IMR-90 (cell line): ENCODE measurements around the gene TTC39C. TPM values are rescaled to one million over a fixed set of nuclear protein-coding genes. Genes with fewer than 3 reads are reported as not detected.

Experiments
- ATAC-seq: fragments of 200-7000 bp; cut with Tn5 transposase; 2 replicates; pipeline ENCODE4 v1.9.1; 2020; ENCODE audit warnings: low read depth, mild to moderate bottlenecking, moderate library complexity
- BruUV-seq: library from RNA; stranded (reverse); fragments of 400-500 nt; replicated peaks from 2 replicates; lab custom pipeline; 2021; lab: Mats Ljungman, UMichigan
- CTCF ChIA-PET: fragments of 300-600 bp; formaldehyde crosslinking; extraction: SDS; loops from one replicate; lab custom pipeline; 2021; ENCODE audit warnings: antibody characterized with exemption; lab: Yijun Ruan, JAX
- POLR2A ChIA-PET: fragments of 300-600 bp; sonication (Branson Sonifier 250); formaldehyde crosslinking; loops from one replicate; lab custom pipeline; 2022; ENCODE audit warnings: antibody characterized with exemption; ENCODE audit not compliant: unreplicated experiment; lab: Charles Lee
- DNase-seq: peaks from one replicate; pipeline ENCODE4 v3.0.0; 2013
- H2AFZ ChIP-seq: replicated peaks from 2 replicates; pipeline ENCODE3; 2013; ENCODE audit warnings: low read length, mild to moderate bottlenecking; ENCODE audit not compliant: poor library complexity
- H2AK5ac ChIP-seq: 2 replicates; pipeline ENCODE4 v1.6.1; 2013; ENCODE audit warnings: low read depth, low read length, inconsistent platforms
- H2AK9ac ChIP-seq: replicated peaks from 2 replicates; pipeline ENCODE3; 2013; ENCODE audit warnings: mild to moderate bottlenecking, low read depth, low read length, moderate library complexity; ENCODE audit not compliant: poor library complexity
- H2BK120ac ChIP-seq: 2 replicates; pipeline ENCODE4 v1.6.1; 2013; ENCODE audit warnings: low read depth, low read length, inconsistent platforms
- H2BK15ac ChIP-seq: 3 replicates; pipeline ENCODE4 v1.6.1; 2013; ENCODE audit warnings: low read depth, low read length, inconsistent platforms
- H2BK20ac ChIP-seq: 2 replicates; pipeline ENCODE4 v1.6.1; 2013; ENCODE audit warnings: low read depth, mild to moderate bottlenecking, inconsistent platforms, low read length, moderate library complexity
- H2BK5ac ChIP-seq: 2 replicates; pipeline ENCODE4 v1.6.1; 2013; ENCODE audit warnings: mild to moderate bottlenecking, low read depth, low read length, inconsistent platforms; ENCODE audit not compliant: poor library complexity, severe bottlenecking
- H3K14ac ChIP-seq: replicated peaks from 2 replicates; pipeline ENCODE4 v1.6.1; 2013; ENCODE audit warnings: low read depth, low read length, inconsistent platforms
- H3K18ac ChIP-seq: 2 replicates; pipeline ENCODE4 v1.6.1; 2013; ENCODE audit warnings: low read depth, low read length, control low read depth
- H3K23ac ChIP-seq: 2 replicates; pipeline ENCODE4 v1.6.1; 2013; ENCODE audit warnings: low read depth, low read length, inconsistent platforms
- H3K27ac ChIP-seq: 2 replicates; pipeline ENCODE4 v1.5.1; 2013; ENCODE audit warnings: mild to moderate bottlenecking, control low read depth, low read length; ENCODE audit not compliant: insufficient read depth
- H3K27me3 ChIP-seq: 2 replicates; pipeline ENCODE4 v1.6.1; 2013; ENCODE audit warnings: low read length; ENCODE audit not compliant: control insufficient read depth, insufficient read depth
- H3K36me3 ChIP-seq: 2 replicates; pipeline ENCODE4 v1.6.1; 2013; ENCODE audit warnings: low read length, mixed read lengths; ENCODE audit not compliant: control insufficient read depth, insufficient read depth
- H3K4ac ChIP-seq: 2 replicates; pipeline ENCODE4 v1.6.1; 2013; ENCODE audit warnings: low read depth, low read length, inconsistent platforms
- H3K4me1 ChIP-seq: 2 replicates; pipeline ENCODE4 v1.6.1; 2013; ENCODE audit warnings: low read length, mixed read lengths; ENCODE audit not compliant: control insufficient read depth, insufficient read depth
- H3K4me2 ChIP-seq: 2 replicates; pipeline ENCODE4 v1.6.1; 2013; ENCODE audit warnings: low read depth, mild to moderate bottlenecking, control low read depth, low read length, moderate library complexity
- H3K4me3 ChIP-seq: 2 replicates; pipeline ENCODE4 v1.5.1; 2013; ENCODE audit warnings: low read depth, mild to moderate bottlenecking, control low read depth, low read length, moderate library complexity; ENCODE audit not compliant: insufficient read depth
- H3K56ac ChIP-seq: 2 replicates; pipeline ENCODE4 v1.6.1; 2013; ENCODE audit warnings: low read length, inconsistent platforms; ENCODE audit not compliant: insufficient read depth; ENCODE audit errors: extremely low read depth
- H3K79me1 ChIP-seq, 2 experiments: 2 replicates each; pipeline ENCODE4 v1.6.1; 2013; ENCODE audit warnings: low read length in 2 of 2, inconsistent platforms in 1 of 2, low read depth in 1 of 2
- H3K9ac ChIP-seq: 2 replicates; pipeline ENCODE4 v1.6.1; 2013; ENCODE audit warnings: low read depth, low read length, control low read depth
- H3K9me1 ChIP-seq: 2 replicates; pipeline ENCODE4 v1.6.1; 2013; ENCODE audit warnings: low read length, inconsistent platforms; ENCODE audit not compliant: insufficient read depth
- H3K9me3 ChIP-seq: 2 replicates; pipeline ENCODE4 v1.6.1; 2013; ENCODE audit warnings: low read length; ENCODE audit not compliant: control insufficient read depth, insufficient read depth
- H4K20me1 ChIP-seq: 2 replicates; pipeline ENCODE4 v1.6.1; 2013; ENCODE audit warnings: low read length, inconsistent platforms; ENCODE audit not compliant: insufficient read depth
- H4K5ac ChIP-seq: 2 replicates; pipeline ENCODE4 v1.6.1; 2013; ENCODE audit warnings: mild to moderate bottlenecking, low read depth, low read length, control low read depth
- H4K8ac ChIP-seq, 2 experiments: 2 replicates each; pipeline ENCODE4 v1.6.1; 2013; ENCODE audit warnings: low read depth in 2 of 2, low read length in 2 of 2, control low read depth in 1 of 2, inconsistent platforms in 1 of 2
- H4K91ac ChIP-seq: 2 replicates; pipeline ENCODE4 v1.6.1; 2013; ENCODE audit warnings: low read depth, low read length, inconsistent platforms; ENCODE audit not compliant: insufficient read depth
- BHLHE40 ChIP-seq: fragments of 150-350 bp; IDR thresholded peaks from 2 replicates; pipeline ENCODE4 v1.6.1; 2016; ENCODE audit warnings: mild to moderate bottlenecking, low read depth, low read length
- CEBPB ChIP-seq: IDR thresholded peaks from 2 replicates; pipeline ENCODE4 v1.6.1; 2012; ENCODE audit warnings: low read depth, low read length, improper control_type of control experiment
- CHD1 ChIP-seq: IDR thresholded peaks from 2 replicates; pipeline ENCODE4 v1.6.1; 2012; ENCODE audit warnings: low read depth, low read length, improper control_type of control experiment
- FOS ChIP-seq: fragments of 150-350 bp; IDR thresholded peaks from 2 replicates; pipeline ENCODE4 v1.6.1; 2016; ENCODE audit warnings: low read depth, low read length
- MAFK ChIP-seq: IDR thresholded peaks from 2 replicates; pipeline ENCODE4 v1.6.1; 2012; ENCODE audit warnings: low read depth, low read length, improper control_type of control experiment
- MAZ ChIP-seq: IDR thresholded peaks from 2 replicates; pipeline ENCODE4 v1.6.1; 2012; ENCODE audit warnings: low read depth, mild to moderate bottlenecking, low read length, improper control_type of control experiment, moderate library complexity, borderline replicate concordance
- MXI1 ChIP-seq: IDR thresholded peaks from 2 replicates; pipeline ENCODE4 v1.6.1; 2012; ENCODE audit warnings: low read depth, mild to moderate bottlenecking, low read length, moderate library complexity, borderline replicate concordance
- POLR2A ChIP-seq: IDR thresholded peaks from 2 replicates; pipeline ENCODE4 v1.6.1; 2012; ENCODE audit warnings: mild to moderate bottlenecking, low read depth, low read length
- RAD21 ChIP-seq: IDR thresholded peaks from 2 replicates; pipeline ENCODE4 v1.6.1; 2012; ENCODE audit warnings: low read length, improper control_type of control experiment
- RCOR1 ChIP-seq: IDR thresholded peaks from 2 replicates; pipeline ENCODE4 v1.6.1; 2012; ENCODE audit warnings: mild to moderate bottlenecking, low read length, improper control_type of control experiment; ENCODE audit not compliant: insufficient replicate concordance
- SMC3 ChIP-seq: fragments of 150-350 bp; IDR thresholded peaks from 2 replicates; pipeline ENCODE4 v1.6.1; 2016; ENCODE audit warnings: low read depth, mild to moderate bottlenecking, antibody characterized with exemption, low read length, moderate library complexity
- WGBS, 2 experiments: methylation state at CpG; one replicate each; pipeline versions ENCODE4 v1.1.5 to v1.1.7; 2013; ENCODE audit warnings: missing lambda C conversion rate in 2 of 2; ENCODE audit not compliant: insufficient read length in 1 of 2; ENCODE audit errors: extremely low coverage in 2 of 2; 5-methylcytosine and 5-hydroxymethylcytosine counted together
- dilution Hi-C: fragments of 300-500 bp; cut with HindIII; formaldehyde crosslinking; loops from one replicate; pipeline ENCODE4 v1.14.3; 2018; ENCODE audit warnings: low sequenced_read_pairs; ENCODE audit not compliant: unreplicated experiment
- in situ Hi-C: fragments of 300-500 bp; cut with MboI; formaldehyde crosslinking; loops from 3 replicates; pipeline ENCODE4 v1.14.3; 2019; ENCODE audit warnings: low sequenced_read_pairs, inconsistent platforms, mixed read lengths
- intact Hi-C: fragments of 100-400 bp; cut with micrococcal nuclease; formaldehyde crosslinking; loops from 2 replicates; pipeline ENCODE4 v1.10.0; 2022
- polyA plus RNA-seq, 3 experiments: library from polyadenylated mRNA; depleted of rRNA; stranded (reverse); fragments of >200 nt; gene quantifications; 2 replicates each; pipeline ENCODE4 v1.2.3, GENCODE V29; 2012; ENCODE audit warnings: low replicate concordance in 1 of 3
- total RNA-seq: library from RNA; depleted of rRNA; stranded (reverse); fragments of >200 nt; gene quantifications from 2 replicates; pipeline ENCODE4 v1.2.3, GENCODE V29; 2012
- TF ChIP-seq, protein P1 (sequence below): fragments of 150-350 bp; IDR thresholded peaks from 2 replicates; pipeline ENCODE4 v1.6.1; 2016; ENCODE audit warnings: low read depth, mild to moderate bottlenecking, low read length, moderate library complexity, borderline replicate concordance
- TF ChIP-seq, protein P2 (sequence below): conservative IDR thresholded peaks from 2 replicates; pipeline ENCODE4 v1.5.1; 2012; ENCODE audit warnings: mild to moderate bottlenecking, low read depth, low read length, improper control_type of control experiment
- TF ChIP-seq, protein P3 (sequence below): fragments of 150-350 bp; IDR thresholded peaks from 2 replicates; pipeline ENCODE4 v1.6.1; 2017; ENCODE audit warnings: mild to moderate bottlenecking, antibody characterized with exemption, low read length, low read depth

The TTC39C gene
- total and polyA plus RNA-seq, 2 of the 4 experiments (the other 2 are of a cell fraction) = 8.0 to 20.8 TPM

DNA sequence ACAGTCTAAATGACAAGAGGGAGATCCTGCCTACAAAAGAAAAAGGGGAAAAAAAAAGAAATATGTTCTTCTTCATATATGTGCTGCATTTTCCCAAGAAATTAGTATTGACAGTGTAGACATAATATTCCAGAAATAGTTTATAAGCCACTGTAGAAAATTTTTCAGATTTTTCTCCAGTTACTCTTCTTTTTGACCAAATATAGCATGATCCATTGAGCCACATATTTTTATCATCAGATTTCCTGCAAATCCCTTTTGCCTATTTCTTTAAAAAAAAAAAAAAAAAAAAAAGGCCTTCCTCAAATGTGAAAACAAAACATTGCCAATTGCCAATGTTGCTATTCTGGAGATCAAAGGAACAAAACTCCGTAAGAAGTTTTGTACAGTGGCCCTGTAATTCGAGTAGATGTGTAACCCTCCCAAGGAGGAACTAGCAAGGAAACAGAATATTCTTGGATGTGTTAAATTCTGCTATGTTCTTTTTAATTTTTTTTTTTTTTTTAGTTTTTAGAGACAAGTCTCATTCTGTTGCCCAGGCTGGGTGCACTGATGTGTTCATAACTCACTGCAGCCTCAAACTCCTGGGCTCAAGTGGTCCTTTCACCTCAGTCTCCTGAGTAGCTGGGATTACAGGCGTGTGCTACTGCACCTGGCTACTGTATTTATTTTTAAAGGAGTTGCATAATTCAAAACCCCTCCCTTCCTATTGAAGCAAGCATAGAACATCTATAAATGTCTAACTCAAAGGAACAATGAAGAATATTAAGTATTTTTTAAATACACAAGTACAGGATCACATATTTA is 111.8 kb downstream of the TTC39C start:
- intact Hi-C loops = no loop called here
- DNase-seq = peak; percentile 36
- TF ChIP-seq, protein P1, sequence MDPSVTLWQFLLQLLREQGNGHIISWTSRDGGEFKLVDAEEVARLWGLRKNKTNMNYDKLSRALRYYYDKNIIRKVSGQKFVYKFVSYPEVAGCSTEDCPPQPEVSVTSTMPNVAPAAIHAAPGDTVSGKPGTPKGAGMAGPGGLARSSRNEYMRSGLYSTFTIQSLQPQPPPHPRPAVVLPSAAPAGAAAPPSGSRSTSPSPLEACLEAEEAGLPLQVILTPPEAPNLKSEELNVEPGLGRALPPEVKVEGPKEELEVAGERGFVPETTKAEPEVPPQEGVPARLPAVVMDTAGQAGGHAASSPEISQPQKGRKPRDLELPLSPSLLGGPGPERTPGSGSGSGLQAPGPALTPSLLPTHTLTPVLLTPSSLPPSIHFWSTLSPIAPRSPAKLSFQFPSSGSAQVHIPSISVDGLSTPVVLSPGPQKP = no peak
- TF ChIP-seq CEBPB = no peak
- no peak for TF ChIP-seq RAD21
- TF ChIP-seq, protein P2, sequence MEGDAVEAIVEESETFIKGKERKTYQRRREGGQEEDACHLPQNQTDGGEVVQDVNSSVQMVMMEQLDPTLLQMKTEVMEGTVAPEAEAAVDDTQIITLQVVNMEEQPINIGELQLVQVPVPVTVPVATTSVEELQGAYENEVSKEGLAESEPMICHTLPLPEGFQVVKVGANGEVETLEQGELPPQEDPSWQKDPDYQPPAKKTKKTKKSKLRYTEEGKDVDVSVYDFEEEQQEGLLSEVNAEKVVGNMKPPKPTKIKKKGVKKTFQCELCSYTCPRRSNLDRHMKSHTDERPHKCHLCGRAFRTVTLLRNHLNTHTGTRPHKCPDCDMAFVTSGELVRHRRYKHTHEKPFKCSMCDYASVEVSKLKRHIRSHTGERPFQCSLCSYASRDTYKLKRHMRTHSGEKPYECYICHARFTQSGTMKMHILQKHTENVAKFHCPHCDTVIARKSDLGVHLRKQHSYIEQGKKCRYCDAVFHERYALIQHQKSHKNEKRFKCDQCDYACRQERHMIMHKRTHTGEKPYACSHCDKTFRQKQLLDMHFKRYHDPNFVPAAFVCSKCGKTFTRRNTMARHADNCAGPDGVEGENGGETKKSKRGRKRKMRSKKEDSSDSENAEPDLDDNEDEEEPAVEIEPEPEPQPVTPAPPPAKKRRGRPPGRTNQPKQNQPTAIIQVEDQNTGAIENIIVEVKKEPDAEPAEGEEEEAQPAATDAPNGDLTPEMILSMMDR = no peak
- TF ChIP-seq POLR2A = no peak
- TF ChIP-seq MAFK = no peak
- TF ChIP-seq SMC3 = no peak
- TF ChIP-seq CHD1 = no peak
- no peak for TF ChIP-seq BHLHE40
- TF ChIP-seq FOS = no peak
- no peak for TF ChIP-seq MAZ
- TF ChIP-seq, protein P3, sequence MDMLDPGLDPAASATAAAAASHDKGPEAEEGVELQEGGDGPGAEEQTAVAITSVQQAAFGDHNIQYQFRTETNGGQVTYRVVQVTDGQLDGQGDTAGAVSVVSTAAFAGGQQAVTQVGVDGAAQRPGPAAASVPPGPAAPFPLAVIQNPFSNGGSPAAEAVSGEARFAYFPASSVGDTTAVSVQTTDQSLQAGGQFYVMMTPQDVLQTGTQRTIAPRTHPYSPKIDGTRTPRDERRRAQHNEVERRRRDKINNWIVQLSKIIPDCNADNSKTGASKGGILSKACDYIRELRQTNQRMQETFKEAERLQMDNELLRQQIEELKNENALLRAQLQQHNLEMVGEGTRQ = no peak
- TF ChIP-seq MXI1 = no peak
- TF ChIP-seq RCOR1 = no peak

More for the DNA sequence above, 111.8 kb downstream of the TTC39C start:
- ATAC-seq = peak; percentile 43
- peak overlapping the region; percentile 41 to 74; a peak in 2 of 4 replicates for H4K8ac ChIP-seq
- H3K23ac ChIP-seq = no peak overlapping the region
- H3K79me1 ChIP-seq = no peaks in the 10 kb centered on the region
- H3K27ac ChIP-seq = no peak overlapping the region
- H3K9me1 ChIP-seq = peaks cover 5% of the 10 kb centered on the region; the same call in 1 of the 2 replicates
- H4K5ac ChIP-seq = peak overlapping the region; percentile 50; the same call in 1 of the 2 replicates
- H3K36me3 ChIP-seq = peaks cover 23% of the 10 kb centered on the region
- peak overlapping the region; percentile 26 for H2BK20ac ChIP-seq
- no peak overlapping the region for H3K4me3 ChIP-seq
- peak overlapping the region; percentile 51; the same call in 1 of the 2 replicates for H3K18ac ChIP-seq
- H3K4me1 ChIP-seq = peaks cover 6% of the 10 kb centered on the region
- H3K27me3 ChIP-seq = no peaks in the 10 kb centered on the region
- no peak overlapping the region for H2AK9ac ChIP-seq
- H3K9ac ChIP-seq = no peak overlapping the region
- no peaks in the 10 kb centered on the region for H3K9me3 ChIP-seq
- dilution Hi-C loops (no loop called here), in situ Hi-C loops (loop anchor here (10.0 kb wide), 1 partner anchor 302 kb away; no protein-coding TSS in a partner anchor)
- peak overlapping the region; percentile 19 for H2BK5ac ChIP-seq
- H3K4ac ChIP-seq = peak overlapping the region; percentile 68; the same call in 1 of the 2 replicates
- no TSS peak for BruUV-seq
- peak overlapping the region; percentile 71 for H2BK120ac ChIP-seq
- no CpG with 5 or more reads among the region's 3 CpGs for WGBS, 2 experiments
- no peak overlapping the region for H3K4me2 ChIP-seq
- CTCF ChIA-PET = no interaction called here
- H2AFZ ChIP-seq = no peak overlapping the region
- no peaks in the 10 kb centered on the region for H4K20me1 ChIP-seq
- H2BK15ac ChIP-seq = no peak overlapping the region; the same call in 2 of the 3 replicates
- peak overlapping the region; percentile 68; the same call in 1 of the 2 replicates for H2AK5ac ChIP-seq
- POLR2A ChIA-PET = no interaction called here
- H3K14ac ChIP-seq = peak overlapping the region; percentile 76
- 0 out of 2 replicates have a peak overlapping the region, but pooled peaks have one; percentile 10 for H3K56ac ChIP-seq
- no peak overlapping the region for H4K91ac ChIP-seq
